Body of pancreas (tissue), 4 donors: ENCODE data around the gene TPK1.

Experiments
- POLR2A ChIP-seq, 3 donors: fragments of 450-650 bp; IDR thresholded peaks; one replicate each; pipeline ENCODE4 v1.6.1; 2016; ENCODE audit warnings: antibody characterized with exemption in 3 of 3, mild to moderate bottlenecking in 2 of 3
- TF ChIP-seq, protein P1 (sequence below), 7 experiments: fragments of 450-650 bp in 4 of 7; fragments of 200-600 bp in 3 of 7; sonication (generic) in 3 of 7; IDR thresholded peaks; one replicate each; pipeline ENCODE4 v1.5.1; 2016 to 2019; ENCODE audit warnings: antibody characterized with exemption in 7 of 7

DNA sequence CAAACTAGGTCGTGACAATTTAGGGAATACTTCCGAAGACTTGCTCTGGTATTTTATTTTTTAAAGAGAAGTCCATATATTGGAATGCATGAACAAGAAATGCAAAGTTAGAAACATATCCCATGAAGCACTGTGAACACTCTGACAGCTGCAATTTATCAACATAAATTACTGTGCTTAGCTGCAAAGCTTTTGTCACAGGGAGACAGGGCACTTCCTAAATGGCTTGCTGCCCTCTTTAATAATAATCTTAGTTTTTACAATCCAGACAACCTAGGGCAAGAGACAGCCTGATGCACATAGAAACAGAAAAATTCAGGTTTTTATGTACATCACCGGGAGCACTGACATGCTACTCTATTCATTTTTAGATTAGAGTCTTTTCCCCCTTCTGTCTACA, 354.0 kb downstream of the TPK1 start:
- TF ChIP-seq, protein P1, sequence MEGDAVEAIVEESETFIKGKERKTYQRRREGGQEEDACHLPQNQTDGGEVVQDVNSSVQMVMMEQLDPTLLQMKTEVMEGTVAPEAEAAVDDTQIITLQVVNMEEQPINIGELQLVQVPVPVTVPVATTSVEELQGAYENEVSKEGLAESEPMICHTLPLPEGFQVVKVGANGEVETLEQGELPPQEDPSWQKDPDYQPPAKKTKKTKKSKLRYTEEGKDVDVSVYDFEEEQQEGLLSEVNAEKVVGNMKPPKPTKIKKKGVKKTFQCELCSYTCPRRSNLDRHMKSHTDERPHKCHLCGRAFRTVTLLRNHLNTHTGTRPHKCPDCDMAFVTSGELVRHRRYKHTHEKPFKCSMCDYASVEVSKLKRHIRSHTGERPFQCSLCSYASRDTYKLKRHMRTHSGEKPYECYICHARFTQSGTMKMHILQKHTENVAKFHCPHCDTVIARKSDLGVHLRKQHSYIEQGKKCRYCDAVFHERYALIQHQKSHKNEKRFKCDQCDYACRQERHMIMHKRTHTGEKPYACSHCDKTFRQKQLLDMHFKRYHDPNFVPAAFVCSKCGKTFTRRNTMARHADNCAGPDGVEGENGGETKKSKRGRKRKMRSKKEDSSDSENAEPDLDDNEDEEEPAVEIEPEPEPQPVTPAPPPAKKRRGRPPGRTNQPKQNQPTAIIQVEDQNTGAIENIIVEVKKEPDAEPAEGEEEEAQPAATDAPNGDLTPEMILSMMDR (IDR thresholded peaks at IDR 0.05): no peak
- TF ChIP-seq POLR2A (IDR thresholded peaks at IDR 0.05): no peak
